WTC11 (cell line): ENCODE data around the gene NRXN2. TPM values are rescaled to one million over a fixed set of nuclear protein-coding genes. Genes with fewer than 3 reads are reported as not detected.

ENCODE experiments used
- ATAC-seq: fragments of 200-7000 bp; cut with Tn5 transposase; 2 replicates; pipeline ENCODE4 v1.10.0; 2021; ENCODE audit warnings: mild to moderate bottlenecking, moderate library complexity
- CTCF ChIA-PET: fragments of 300-600 bp; sonication (Branson Sonifier 250); formaldehyde crosslinking; loops from one replicate; lab custom pipeline; 2021; ENCODE audit warnings: antibody characterized with exemption; lab: Charles Lee
- POLR2A ChIA-PET: fragments of 350-600 bp; sonication (Branson Sonifier 250); formaldehyde crosslinking; loops from one replicate; lab custom pipeline; 2021; ENCODE audit warnings: antibody characterized with exemption; lab: Charles Lee
- DNase-seq: peaks from one replicate; pipeline ENCODE4 v3.0.0; 2021; ENCODE audit warnings: low spot score
- H3K27ac Mint-ChIP-seq: 2 replicates; pipeline ENCODE4 v1.8.0; 2021; ENCODE audit warnings: mixed read lengths
- H3K27me3 Mint-ChIP-seq: 2 replicates; pipeline ENCODE4 v1.8.0; 2021; ENCODE audit warnings: low read depth, mild to moderate bottlenecking, moderate library complexity, mixed read lengths
- H3K36me3 Mint-ChIP-seq: 2 replicates; pipeline ENCODE4 v1.8.0; 2021; ENCODE audit warnings: mixed read lengths
- H3K4me1 Mint-ChIP-seq: 2 replicates; pipeline ENCODE4 v1.8.0; 2022; ENCODE audit warnings: mixed read lengths
- H3K4me3 Mint-ChIP-seq: 2 replicates; pipeline ENCODE4 v1.8.0; 2021; ENCODE audit warnings: mild to moderate bottlenecking, moderate library complexity, mixed read lengths
- H3K9me3 Mint-ChIP-seq: 2 replicates; pipeline ENCODE4 v1.8.0; 2021; ENCODE audit warnings: mixed read lengths
- AR ChIP-seq: fragments of 250-450 bp; sonication (Bioruptor Pico); IDR thresholded peaks from 2 replicates; pipeline ENCODE4 v1.9.0; 2021; ENCODE audit warnings: mild to moderate bottlenecking
- ATF6 ChIP-seq: sonication (generic); formaldehyde crosslinking; IDR thresholded peaks from 2 replicates; pipeline ENCODE4 v1.8.1; 2023; ENCODE audit warnings: mild to moderate bottlenecking, missing genetic modification reagents
- CBFB ChIP-seq: sonication (generic); formaldehyde crosslinking; IDR thresholded peaks from 2 replicates; pipeline ENCODE4 v1.8.1; 2022; ENCODE audit warnings: mild to moderate bottlenecking, low read depth, missing genetic modification reagents
- CTCF ChIP-seq: fragments of 200-600 bp; IDR thresholded peaks from 2 replicates; pipeline ENCODE4 v1.8.0; 2022; ENCODE audit warnings: antibody characterized with exemption
- E2F1 ChIP-seq: sonication (generic); formaldehyde crosslinking; IDR thresholded peaks from 2 replicates; pipeline ENCODE4 v1.8.0; 2022; ENCODE audit warnings: mild to moderate bottlenecking, missing genetic modification reagents
- GRHL2 ChIP-seq: fragments of 250-450 bp; sonication (Bioruptor Pico); IDR thresholded peaks from 2 replicates; pipeline ENCODE4 v1.8.0; 2022; ENCODE audit warnings: mild to moderate bottlenecking, moderate library complexity; ENCODE audit not compliant: insufficient replicate concordance, severe bottlenecking
- IRF1 ChIP-seq: sonication (generic); formaldehyde crosslinking; IDR thresholded peaks from 2 replicates; pipeline ENCODE4 v1.8.0; 2023; ENCODE audit warnings: missing genetic modification reagents
- IRF2 ChIP-seq: sonication (generic); formaldehyde crosslinking; IDR thresholded peaks from 2 replicates; pipeline ENCODE4 v1.8.0; 2022; ENCODE audit warnings: low read depth, missing genetic modification reagents, borderline replicate concordance
- MYBL2 ChIP-seq: sonication (generic); formaldehyde crosslinking; IDR thresholded peaks from 2 replicates; pipeline ENCODE4 v1.8.1; 2023; ENCODE audit warnings: mild to moderate bottlenecking, moderate library complexity, missing genetic modification reagents
- RELA ChIP-seq: sonication (generic); formaldehyde crosslinking; IDR thresholded peaks from 2 replicates; pipeline ENCODE4 v1.8.1; 2022; ENCODE audit warnings: missing genetic modification reagents, mild to moderate bottlenecking, borderline replicate concordance
- SP1 ChIP-seq: sonication (generic); formaldehyde crosslinking; conservative IDR thresholded peaks from 2 replicates; pipeline ENCODE4 v1.8.1; 2022; ENCODE audit warnings: missing genetic modification reagents
- TEAD1 ChIP-seq: sonication (generic); formaldehyde crosslinking; IDR thresholded peaks from 2 replicates; pipeline ENCODE4 v1.8.0; 2022; ENCODE audit warnings: mild to moderate bottlenecking, missing genetic modification reagents
- USF1 ChIP-seq: sonication (generic); formaldehyde crosslinking; IDR thresholded peaks from 2 replicates; pipeline ENCODE4 v1.8.0; 2022; ENCODE audit warnings: mild to moderate bottlenecking, missing genetic modification reagents
- USF2 ChIP-seq: sonication (generic); formaldehyde crosslinking; IDR thresholded peaks from 2 replicates; pipeline ENCODE4 v1.8.1; 2023; ENCODE audit warnings: mild to moderate bottlenecking, missing genetic modification reagents, moderate library complexity
- ZNF532 ChIP-seq: fragments of 250-450 bp; sonication (Bioruptor Pico); IDR thresholded peaks from 2 replicates; pipeline ENCODE4 v1.9.0; 2021; ENCODE audit warnings: mild to moderate bottlenecking, borderline replicate concordance
- total RNA-seq: library from RNA; stranded (reverse); gene quantifications from 3 replicates; pipeline ENCODE4 v1.2.3, GENCODE V29; 2021

Gene NRXN2
- total RNA-seq, 1 experiment from 2014 or later, result 8.6 TPM

GRCh38 chr11:64594159-64594939 lies 128.6 kb downstream of the NRXN2 start (continued):
- no peak for TF ChIP-seq USF1 (CRISPR knock-in tag)
- TF ChIP-seq ATF6 (CRISPR knock-in tag), result no peak
- no peak for TF ChIP-seq TEAD1
- no peak for TF ChIP-seq IRF2 (CRISPR knock-in tag)
- no peak for TF ChIP-seq AR (CRISPR knock-in tag)
- no peak for TF ChIP-seq IRF1 (CRISPR knock-in tag)
- no peak for TF ChIP-seq USF2 (CRISPR knock-in tag)
- TF ChIP-seq GRHL2 (CRISPR knock-in tag), result no peak

GRCh38 chr11:64593156-64594105 lies 129.6 kb downstream of the NRXN2 start:
- POLR2A ChIA-PET, result interaction anchor here (0.5 kb wide), 1 partner anchor 1295 kb away, joined by 6 read pairs; the partner anchor contains the start of gene FIBP
- CTCF ChIA-PET, result interaction anchor here (1.1 kb wide), 1 partner anchor 37 kb away, joined by 6 read pairs; no protein-coding TSS in a partner anchor
- ATAC-seq (no peak), DNase-seq (no peak)
- Mint-ChIP-seq H3K4me3 (no peak overlapping the region), H3K27ac (no peak overlapping the region), H3K36me3 (peaks cover 3% of the 10 kb centered on the region; the same call in 1 of the 2 replicates), H3K27me3 (peaks cover 7% of the 10 kb centered on the region), H3K9me3 (peaks cover 10% of the 10 kb centered on the region), H3K4me1 (no peaks in the 10 kb centered on the region)
- no peak for TF ChIP-seq IRF1 (CRISPR knock-in tag)
- TF ChIP-seq CTCF, result no peak
- no peak for TF ChIP-seq RELA (CRISPR knock-in tag)
- no peak for TF ChIP-seq E2F1
- TF ChIP-seq MYBL2 (CRISPR knock-in tag), result no peak
- TF ChIP-seq ZNF532 (CRISPR knock-in tag), result no peak
- no peak for TF ChIP-seq SP1 (CRISPR knock-in tag)
- TF ChIP-seq CBFB (CRISPR knock-in tag), result no peak
